ENCODE results near the gene TBC1D32.

- TF ChIP-seq CTCF (conservative IDR thresholded peaks at IDR 0.05; ENCODE audit: low read length) (no peak), EZH2phosphoT487 (IDR thresholded peaks at IDR 0.05; ENCODE audit: borderline replicate concordance) (no peak)
Observed at GRCh38 chr6:121338366-121338765, 4.1 kb upstream of the TBC1D32 start.

All from Loucy (cell line).